ENCODE results near the gene TBC1D3I.
"Not testable (repeated sequence)": the region's sequence is repeated elsewhere in the genome, so short reads cannot be mapped to it uniquely, and the experiment has no call there.

DNA sequence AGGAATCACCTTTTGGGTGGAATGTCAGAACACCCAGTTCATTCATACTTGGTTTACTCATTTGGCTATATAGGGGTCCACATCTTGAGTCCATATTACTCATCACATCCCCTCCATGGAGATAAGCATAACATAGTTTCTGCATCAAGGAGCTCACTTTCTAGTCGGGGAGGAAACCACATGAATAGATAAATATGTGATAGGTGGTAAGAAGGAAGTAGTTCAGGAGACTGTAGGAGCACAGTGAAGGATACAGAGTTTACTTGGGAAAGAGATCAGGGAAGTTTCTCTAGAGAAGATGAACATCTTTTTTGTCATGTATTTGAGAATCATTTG is 57.9 kb downstream of the TBC1D3I start:
- TF ChIP-seq, protein P1, sequence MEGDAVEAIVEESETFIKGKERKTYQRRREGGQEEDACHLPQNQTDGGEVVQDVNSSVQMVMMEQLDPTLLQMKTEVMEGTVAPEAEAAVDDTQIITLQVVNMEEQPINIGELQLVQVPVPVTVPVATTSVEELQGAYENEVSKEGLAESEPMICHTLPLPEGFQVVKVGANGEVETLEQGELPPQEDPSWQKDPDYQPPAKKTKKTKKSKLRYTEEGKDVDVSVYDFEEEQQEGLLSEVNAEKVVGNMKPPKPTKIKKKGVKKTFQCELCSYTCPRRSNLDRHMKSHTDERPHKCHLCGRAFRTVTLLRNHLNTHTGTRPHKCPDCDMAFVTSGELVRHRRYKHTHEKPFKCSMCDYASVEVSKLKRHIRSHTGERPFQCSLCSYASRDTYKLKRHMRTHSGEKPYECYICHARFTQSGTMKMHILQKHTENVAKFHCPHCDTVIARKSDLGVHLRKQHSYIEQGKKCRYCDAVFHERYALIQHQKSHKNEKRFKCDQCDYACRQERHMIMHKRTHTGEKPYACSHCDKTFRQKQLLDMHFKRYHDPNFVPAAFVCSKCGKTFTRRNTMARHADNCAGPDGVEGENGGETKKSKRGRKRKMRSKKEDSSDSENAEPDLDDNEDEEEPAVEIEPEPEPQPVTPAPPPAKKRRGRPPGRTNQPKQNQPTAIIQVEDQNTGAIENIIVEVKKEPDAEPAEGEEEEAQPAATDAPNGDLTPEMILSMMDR (conservative IDR thresholded peaks at IDR 0.05; ENCODE audit: low read length), result not testable (repeated sequence)
- TF ChIP-seq EZH2phosphoT487 (IDR thresholded peaks at IDR 0.05; ENCODE audit: borderline replicate concordance, low read depth, low read length), result not testable (repeated sequence)
